ENCODE results near the gene WDR81.
"Not testable (repeated sequence)": the region's sequence is repeated elsewhere in the genome, so short reads cannot be mapped to it uniquely, and the experiment has no call there.

Gene WDR81

DNA sequence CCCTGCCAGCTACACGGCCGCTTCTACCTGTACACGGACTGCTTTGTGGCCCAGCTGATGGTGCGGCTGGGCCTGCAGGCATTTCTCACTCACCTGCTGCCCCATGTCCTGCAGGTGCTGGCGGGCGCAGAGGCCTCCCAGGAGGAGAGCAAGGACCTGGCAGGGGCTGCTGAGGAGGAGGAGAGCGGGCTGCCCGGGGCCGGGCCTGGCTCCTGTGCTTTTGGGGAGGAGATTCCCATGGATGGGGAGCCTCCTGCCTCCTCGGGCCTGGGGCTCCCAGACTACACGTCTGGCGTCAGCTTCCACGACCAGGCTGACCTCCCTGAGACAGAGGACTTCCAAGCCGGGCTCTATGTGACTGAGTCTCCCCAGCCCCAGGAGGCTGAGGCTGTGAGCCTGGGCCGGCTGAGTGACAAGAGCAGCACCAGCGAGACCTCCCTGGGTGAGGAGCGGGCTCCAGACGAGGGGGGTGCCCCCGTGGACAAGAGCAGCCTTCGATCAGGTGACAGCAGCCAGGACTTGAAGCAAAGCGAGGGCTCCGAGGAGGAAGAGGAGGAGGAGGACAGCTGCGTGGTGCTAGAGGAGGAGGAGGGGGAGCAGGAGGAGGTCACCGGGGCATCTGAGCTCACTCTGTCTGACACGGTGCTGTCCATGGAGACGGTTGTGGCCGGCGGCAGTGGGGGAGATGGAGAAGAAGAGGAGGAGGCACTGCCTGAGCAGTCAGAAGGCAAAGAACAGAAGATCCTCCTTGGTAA lies 3.5 kb downstream of the WDR81 start:
- in situ Hi-C loops (cut with HindIII; ENCODE audit: low sequenced_read_pairs), result no loop called here

GRCh38 chr17:1729966-1730325 lies 5.4 kb downstream of the WDR81 start:
- in situ Hi-C loops (cut with HindIII; ENCODE audit: low sequenced_read_pairs), result loop anchor here (5.0 kb wide), 1 partner anchor 37 kb away; no protein-coding TSS in a partner anchor

DNA sequence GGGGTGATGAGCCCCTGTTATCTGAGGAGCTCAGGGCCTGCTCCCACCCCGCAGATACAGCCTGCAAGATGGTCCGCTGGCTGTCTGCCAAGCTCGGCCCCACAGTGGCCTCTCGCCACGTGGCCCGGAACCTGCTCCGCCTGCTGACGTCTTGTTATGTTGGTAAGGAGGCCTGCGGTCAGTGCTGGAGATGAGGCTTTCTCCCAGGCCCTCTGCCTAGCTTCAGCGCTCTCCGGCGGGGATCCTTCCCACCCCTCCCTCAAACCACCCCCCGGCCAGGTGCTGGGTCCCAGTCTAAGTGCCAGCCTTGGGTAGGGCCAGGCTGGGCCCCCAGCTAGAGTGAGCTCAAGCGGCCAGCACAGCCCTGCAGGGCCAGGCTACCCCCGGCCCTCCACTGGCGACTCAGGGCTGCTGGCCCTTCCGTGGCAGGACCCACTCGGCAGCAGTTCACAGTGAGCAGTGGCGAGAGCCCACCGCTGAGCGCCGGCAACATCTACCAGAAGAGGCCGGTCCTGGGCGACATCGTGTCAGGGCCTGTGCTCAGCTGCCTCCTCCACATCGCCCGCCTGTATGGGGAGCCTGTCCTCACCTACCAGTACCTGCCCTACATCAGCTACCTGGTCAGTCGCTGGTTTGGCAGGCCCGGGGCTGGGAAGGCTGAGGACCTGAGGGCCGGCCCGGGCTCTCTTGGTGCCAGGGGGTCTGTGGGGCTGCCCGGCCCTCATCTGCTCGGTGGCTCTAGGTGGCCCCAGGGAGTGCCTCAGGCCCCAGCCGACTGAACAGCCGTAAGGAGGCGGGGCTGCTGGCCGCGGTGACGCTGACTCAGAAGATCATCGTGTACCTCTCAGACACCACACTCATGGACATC lies 6.1 kb downstream of the WDR81 start:
- in situ Hi-C loops (cut with HindIII; ENCODE audit: low sequenced_read_pairs), result loop anchor here (5.0 kb wide), 1 partner anchor 37 kb away; no protein-coding TSS in a partner anchor

DNA sequence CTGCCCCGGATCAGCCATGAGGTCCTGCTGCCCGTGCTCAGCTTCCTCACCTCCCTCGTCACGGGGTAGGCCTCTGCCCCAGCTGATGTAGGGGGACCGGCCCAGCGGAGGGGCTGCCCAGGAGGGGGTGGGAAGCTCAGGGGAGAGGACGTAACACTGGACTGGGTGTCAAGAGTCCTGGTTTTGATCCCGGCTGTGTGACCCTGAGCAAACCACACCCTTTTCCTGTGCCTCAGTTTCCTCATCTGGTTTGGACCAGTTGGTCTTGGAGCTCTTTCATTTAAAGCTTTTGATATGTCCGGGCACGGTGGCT lies 6.6 kb downstream of the WDR81 start:
- in situ Hi-C loops (cut with HindIII; ENCODE audit: low sequenced_read_pairs), result loop anchor here (5.0 kb wide), 1 partner anchor 36 kb away; no protein-coding TSS in a partner anchor

DNA sequence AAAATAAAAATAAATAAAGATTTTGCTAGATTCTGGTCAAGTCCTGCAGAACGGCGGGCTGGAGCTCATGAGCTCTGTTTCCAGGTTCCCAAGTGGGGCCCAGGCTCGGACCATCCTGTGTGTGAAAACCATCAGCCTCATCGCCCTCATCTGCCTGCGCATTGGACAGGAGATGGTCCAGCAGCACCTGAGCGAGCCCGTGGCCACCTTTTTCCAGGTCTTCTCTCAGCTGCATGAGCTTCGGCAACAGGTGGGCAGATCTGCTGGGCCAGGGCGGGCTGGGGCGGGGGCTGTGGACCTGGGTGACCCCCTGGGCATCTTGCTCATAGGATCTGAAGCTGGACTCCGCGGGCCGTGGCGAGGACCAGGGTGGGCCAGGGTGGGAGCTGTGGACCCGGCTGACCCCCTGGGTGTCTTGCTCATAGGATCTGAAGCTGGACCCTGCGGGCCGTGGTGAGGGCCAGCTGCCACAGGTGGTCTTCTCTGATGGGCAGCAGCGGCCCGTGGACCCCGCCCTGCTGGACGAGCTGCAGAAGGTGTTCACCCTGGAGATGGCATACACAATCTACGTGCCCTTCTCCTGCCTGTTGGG lies 7.8 kb downstream of the WDR81 start:
- in situ Hi-C loops (cut with HindIII; ENCODE audit: low sequenced_read_pairs), result loop anchor here (5.0 kb wide), 1 partner anchor 35 kb away; no protein-coding TSS in a partner anchor

GRCh38 chr17:1732833-1733321 lies 8.4 kb downstream of the WDR81 start:
- in situ Hi-C loops (cut with HindIII; ENCODE audit: low sequenced_read_pairs), result loop anchor here (5.0 kb wide), 1 partner anchor 34 kb away; no protein-coding TSS in a partner anchor

DNA sequence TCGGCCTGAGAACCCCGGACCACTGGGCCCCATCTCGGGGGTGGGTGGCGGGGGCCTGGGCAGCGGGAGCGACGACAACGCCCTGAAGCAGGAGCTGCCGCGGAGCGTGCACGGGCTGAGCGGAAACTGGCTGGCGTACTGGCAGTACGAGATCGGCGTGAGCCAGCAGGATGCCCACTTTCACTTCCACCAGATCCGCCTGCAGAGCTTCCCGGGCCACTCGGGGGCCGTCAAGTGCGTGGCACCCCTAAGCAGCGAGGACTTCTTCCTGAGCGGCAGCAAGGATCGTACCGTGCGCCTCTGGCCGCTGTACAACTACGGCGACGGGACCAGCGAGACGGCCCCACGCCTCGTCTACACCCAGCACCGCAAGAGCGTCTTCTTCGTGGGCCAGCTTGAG lies 9.3 kb downstream of the WDR81 start:
- in situ Hi-C loops (cut with HindIII; ENCODE audit: low sequenced_read_pairs), result loop anchor here (5.0 kb wide), 1 partner anchor 34 kb away; no protein-coding TSS in a partner anchor

- in situ Hi-C loops (cut with HindIII; ENCODE audit: low sequenced_read_pairs), result no loop called here
These were observed 10.9 kb downstream of the WDR81 start for GRCh38 chr17:1735418-1735817.

GRCh38 chr17:1735834-1736347 lies 11.4 kb downstream of the WDR81 start:
- in situ Hi-C loops (cut with HindIII; ENCODE audit: low sequenced_read_pairs), result no loop called here

DNA sequence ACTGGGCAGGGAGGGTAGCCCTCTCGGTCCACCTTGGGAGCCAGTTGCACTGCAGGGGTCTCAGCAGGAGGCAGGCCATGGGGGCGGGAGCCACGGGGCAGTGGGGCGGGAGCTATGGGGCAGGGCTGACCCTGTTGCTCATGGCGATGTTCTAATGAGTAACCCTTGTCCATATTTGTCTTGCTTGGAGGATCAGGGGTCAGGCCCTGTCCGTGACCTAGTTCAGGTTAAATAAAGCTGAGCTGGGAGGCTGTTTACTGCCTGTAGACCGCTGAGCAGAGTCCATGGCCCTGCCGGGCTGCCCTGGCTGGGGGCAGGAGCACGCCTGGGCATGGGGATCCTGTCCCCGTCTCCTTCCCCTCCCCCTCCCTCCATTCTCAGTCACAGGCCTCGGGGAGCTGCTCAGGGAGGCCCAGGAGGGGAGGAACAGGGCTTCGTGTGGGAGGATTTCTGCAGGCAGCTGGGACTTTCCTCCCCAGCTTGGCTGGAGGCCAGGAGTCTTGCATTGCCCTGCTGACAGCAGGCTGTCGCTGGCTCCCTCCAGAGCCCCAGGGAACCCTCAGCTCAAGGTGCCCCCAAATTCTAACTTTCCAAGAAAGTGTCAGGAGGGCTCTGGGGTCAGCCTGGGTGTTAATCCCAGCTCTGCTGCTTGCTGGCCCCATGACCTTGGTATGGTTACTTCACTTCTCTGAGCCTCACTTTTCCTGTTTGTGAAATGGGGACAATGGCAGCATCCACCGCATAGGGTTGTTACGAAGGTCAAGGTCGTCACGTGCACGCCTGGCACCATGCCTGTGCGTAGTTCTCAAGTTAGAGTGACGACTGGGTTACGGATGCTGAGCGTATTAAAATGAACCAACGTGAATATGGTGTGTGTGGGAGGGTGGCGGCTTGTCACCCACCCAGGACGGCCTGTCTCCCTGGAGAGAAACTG lies 12.1 kb downstream of the WDR81 start:
- in situ Hi-C loops (cut with HindIII; ENCODE audit: low sequenced_read_pairs), result no loop called here

- in situ Hi-C loops (cut with HindIII; ENCODE audit: low sequenced_read_pairs), result no loop called here
These were observed 13.2 kb downstream of the WDR81 start for GRCh38 chr17:1737531-1738291.

DNA sequence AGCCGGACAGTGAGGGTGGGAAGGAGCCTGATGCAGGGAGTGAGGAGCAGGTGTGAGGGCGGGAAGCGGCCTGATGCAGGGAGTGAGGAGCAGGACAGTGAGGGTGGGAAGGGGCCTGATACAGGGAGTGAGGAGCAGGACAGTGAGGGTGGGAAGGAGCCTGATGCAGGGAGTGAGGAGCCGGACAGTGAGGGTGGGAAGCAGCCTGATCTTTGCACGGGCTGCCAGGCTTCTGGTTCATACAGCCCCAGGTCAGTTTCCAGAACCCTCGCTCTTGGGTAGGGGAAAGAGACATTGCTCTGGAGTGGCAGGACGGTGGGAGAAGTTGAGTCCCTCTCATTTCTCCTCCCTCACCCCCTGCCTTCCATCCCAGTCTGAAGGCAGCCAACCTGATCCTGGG lies 17.4 kb downstream of the WDR81 start:
- in situ Hi-C loops (cut with HindIII; ENCODE audit: low sequenced_read_pairs), result not testable (repeated sequence)

- in situ Hi-C loops (cut with HindIII; ENCODE audit: low sequenced_read_pairs), result no loop called here
These were observed 18.0 kb downstream of the WDR81 start, which contains the start of gene SERPINF2 for GRCh38 chr17:1742371-1743087. Gene SERPINF2 (plus strand): TSS chr17:1742871. CDS start chr17:1744996, 2,125 bp downstream.

DNA sequence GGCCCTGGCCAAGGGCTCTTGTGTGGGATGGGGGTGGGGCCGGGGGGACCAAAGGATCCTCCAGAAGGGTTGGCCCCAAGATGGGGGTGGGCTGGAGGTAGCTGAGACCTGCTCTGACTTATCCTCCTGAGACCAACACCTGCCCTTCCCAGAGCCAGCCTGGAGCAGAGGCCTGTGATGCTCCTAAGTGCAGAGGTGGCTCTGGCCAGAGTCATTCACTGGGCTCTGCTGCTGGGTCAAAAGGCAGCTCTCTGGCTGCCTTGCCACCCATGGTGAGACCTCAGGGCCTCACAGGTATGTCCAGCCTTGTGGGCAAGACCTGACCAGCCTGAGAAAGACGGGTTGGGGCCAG lies 18.6 kb downstream of the WDR81 start:
- in situ Hi-C loops (cut with HindIII; ENCODE audit: low sequenced_read_pairs), result no loop called here

- in situ Hi-C loops (cut with HindIII; ENCODE audit: low sequenced_read_pairs), result no loop called here
These were observed 20.3 kb downstream of the WDR81 start for GRCh38 chr17:1744551-1745512.

DNA sequence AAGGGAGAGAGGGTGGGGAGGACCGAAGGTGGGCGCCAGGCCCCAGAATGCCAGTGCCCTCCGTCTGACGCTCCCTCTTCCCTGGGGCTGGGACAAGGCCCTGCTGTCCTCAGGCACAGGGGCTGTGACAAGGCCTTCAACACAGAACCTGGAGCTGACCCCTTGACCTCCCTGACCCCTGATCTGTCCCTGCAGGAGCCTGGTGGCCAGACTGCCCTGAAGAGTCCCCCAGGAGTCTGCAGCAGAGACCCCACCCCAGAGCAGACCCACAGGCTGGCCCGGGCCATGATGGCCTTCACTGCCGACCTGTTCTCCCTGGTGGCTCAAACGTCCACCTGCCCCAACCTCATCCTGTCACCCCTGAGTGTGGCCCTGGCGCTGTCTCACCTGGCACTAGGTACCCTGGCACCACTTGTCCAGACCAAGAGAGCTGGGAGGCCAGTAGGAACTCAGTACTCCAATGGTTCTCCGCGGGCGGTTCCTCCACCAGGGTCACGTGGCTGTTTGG lies 21.1 kb downstream of the WDR81 start:
- in situ Hi-C loops (cut with HindIII; ENCODE audit: low sequenced_read_pairs), result no loop called here

GRCh38 chr17:1746975-1747543 lies 22.6 kb downstream of the WDR81 start:
- in situ Hi-C loops (cut with HindIII; ENCODE audit: low sequenced_read_pairs), result no loop called here

Measured in endothelial cell of hepatic sinusoid (primary cell).